ENCODE data around the gene LNX1.

LNX1 gene

DNA sequence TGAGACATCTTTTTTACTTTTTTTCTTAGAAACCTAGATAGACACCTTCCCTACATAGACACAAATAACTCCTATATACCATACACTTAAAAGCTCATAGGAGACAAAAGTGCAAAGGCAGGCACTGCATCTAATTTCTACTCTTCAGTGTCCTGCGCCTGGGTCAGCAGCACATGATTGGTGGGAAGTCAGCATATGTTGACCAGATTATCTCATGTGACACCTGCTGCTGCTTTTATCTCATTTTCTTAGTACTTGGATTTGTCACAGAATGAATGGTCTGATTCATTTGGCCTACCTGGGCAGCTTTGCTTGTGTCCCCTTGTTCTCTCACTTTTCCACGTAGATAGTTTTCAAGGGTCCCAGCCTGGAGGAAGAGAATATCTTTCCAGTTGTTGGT is 24.9 kb upstream of the LNX1 start:
- Mint-ChIP-seq H3K4me1 (no peaks in the 10 kb centered on the region), H3K36me3 (no peaks in the 10 kb centered on the region), H3K4me3 (no peak overlapping the region), H3K9me3 (peaks cover 5% of the 10 kb centered on the region), H3K27me3 (no peaks in the 10 kb centered on the region), H3K27ac (no peak overlapping the region)
- CTCF ChIA-PET, result no interaction called here
- no peak for DNase-seq

DNA sequence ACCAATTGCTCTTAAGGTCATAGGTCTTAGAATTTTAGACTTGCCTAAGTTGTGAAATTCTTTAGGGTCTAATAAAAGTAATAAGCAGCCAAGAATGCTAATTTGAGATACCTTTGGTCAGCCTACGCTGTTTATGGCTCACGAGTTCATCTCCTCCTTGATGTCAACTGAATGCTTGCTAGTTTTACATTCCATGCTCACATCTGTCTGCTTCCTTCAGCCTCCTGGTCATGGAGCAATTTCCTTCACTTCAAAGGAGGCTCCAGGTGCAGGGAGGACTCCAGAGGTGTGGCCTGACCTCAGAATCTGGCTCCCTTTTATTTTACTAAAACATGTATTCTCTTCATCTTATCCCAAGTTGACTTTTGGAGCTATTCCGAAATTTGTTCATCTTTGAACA is 23.3 kb upstream of the LNX1 start:
- DNase-seq, result no peak
- CTCF ChIA-PET, result no interaction called here
- H3K27ac Mint-ChIP-seq, result no peak overlapping the region
- H3K9me3 Mint-ChIP-seq, result peaks cover 5% of the 10 kb centered on the region
- no peaks in the 10 kb centered on the region for H3K4me1 Mint-ChIP-seq
- H3K4me3 Mint-ChIP-seq, result no peak overlapping the region
- no peaks in the 10 kb centered on the region for H3K27me3 Mint-ChIP-seq
- no peaks in the 10 kb centered on the region for H3K36me3 Mint-ChIP-seq

DNA sequence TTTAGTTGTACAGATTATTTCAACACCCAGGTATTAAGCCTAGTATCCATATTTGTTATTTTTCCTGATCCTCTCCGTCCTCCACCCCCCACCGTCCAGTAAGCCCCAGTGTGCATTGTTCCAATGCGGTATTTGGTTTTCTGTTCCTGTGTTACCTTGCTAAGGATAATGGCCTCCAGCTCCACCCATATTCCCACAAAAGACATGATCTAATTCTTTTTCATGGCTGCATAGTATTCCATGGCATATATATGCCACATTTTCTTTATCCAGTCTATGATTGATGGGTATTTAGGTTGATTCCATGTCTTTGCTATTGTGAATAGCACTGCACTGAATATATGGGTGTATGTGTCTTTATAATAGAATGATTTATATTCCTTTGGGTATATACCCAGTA is 22.1 kb upstream of the LNX1 start:
- no peak overlapping the region for H3K4me3 Mint-ChIP-seq
- CTCF ChIA-PET, result no interaction called here
- DNase-seq, result no peak
- peaks cover 5% of the 10 kb centered on the region for H3K9me3 Mint-ChIP-seq
- H3K4me1 Mint-ChIP-seq, result no peaks in the 10 kb centered on the region
- H3K27ac Mint-ChIP-seq, result no peak overlapping the region
- H3K27me3 Mint-ChIP-seq, result no peaks in the 10 kb centered on the region
- no peaks in the 10 kb centered on the region for H3K36me3 Mint-ChIP-seq

DNA sequence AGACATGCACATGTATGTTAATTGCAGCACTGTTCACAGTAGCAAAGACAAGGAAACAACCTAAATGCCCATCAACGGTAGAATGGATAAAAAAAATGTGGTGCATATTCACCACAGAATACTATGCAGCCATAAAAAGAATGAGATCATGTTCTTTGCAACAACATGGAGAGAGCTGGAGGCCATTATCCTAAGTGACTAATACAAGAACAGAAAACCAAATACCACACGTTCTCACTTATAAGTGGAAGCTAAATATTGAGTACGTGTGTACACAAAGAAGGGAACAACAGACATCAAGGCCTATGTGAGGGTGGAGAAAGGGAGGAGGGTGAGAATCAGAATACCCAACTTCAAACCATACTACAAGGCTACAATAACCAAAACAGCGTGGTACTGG is 17.4 kb upstream of the LNX1 start:
- Mint-ChIP-seq H3K27me3 (no peaks in the 10 kb centered on the region), H3K9me3 (peaks cover 3% of the 10 kb centered on the region), H3K36me3 (no peaks in the 10 kb centered on the region), H3K4me3 (no peak overlapping the region), H3K4me1 (no peaks in the 10 kb centered on the region), H3K27ac (no peak overlapping the region)
- no peak for DNase-seq
- CTCF ChIA-PET, result no interaction called here

DNA sequence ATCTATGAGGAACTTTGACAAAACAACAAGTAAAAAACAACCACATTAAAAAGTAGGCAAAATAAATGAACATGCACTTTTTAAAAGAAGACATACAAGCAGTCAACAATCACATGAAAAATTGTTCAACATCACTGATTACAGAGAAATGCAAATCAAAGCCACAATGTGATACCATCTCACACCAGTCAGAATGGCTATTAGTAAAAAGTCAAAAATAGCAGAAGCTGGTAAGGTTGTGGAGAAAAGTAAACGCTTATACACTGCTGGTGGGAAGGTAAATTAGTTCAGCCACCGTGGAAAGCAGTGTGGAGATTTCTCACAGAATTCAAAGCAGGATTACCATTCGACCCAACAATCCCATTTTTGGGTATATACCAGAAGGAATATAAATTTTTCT is 17.0 kb upstream of the LNX1 start:
- peaks cover under 1% of the 10 kb centered on the region for H3K9me3 Mint-ChIP-seq
- H3K27ac Mint-ChIP-seq, result no peak overlapping the region
- CTCF ChIA-PET, result no interaction called here
- no peak for DNase-seq
- H3K27me3 Mint-ChIP-seq, result peaks cover 3% of the 10 kb centered on the region
- H3K4me1 Mint-ChIP-seq, result no peaks in the 10 kb centered on the region
- H3K4me3 Mint-ChIP-seq, result no peak overlapping the region
- no peaks in the 10 kb centered on the region for H3K36me3 Mint-ChIP-seq

DNA sequence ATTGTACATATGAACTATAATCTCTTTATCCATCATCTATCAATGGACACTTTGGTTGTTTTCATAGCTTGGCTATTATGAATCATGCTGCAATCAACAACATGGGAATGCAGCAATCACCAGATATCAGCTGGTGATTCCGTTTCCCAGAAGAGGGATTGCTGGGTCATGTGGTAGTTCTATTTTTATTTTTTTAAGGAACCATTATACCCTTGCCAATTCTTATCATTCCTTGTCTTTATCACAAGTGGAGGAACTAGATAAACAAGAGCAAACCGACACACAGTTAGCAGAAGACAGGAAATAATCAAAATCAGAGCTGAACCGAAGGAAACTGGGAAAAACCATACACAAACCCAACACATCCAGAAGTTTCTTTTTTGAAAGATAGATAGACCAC is 14.5 kb upstream of the LNX1 start:
- CTCF ChIA-PET, result no interaction called here
- Mint-ChIP-seq H3K9me3 (no peaks in the 10 kb centered on the region), H3K4me3 (no peak overlapping the region), H3K27ac (no peak overlapping the region), H3K36me3 (no peaks in the 10 kb centered on the region), H3K27me3 (peaks cover 3% of the 10 kb centered on the region), H3K4me1 (no peaks in the 10 kb centered on the region)
- DNase-seq, result no peak

DNA sequence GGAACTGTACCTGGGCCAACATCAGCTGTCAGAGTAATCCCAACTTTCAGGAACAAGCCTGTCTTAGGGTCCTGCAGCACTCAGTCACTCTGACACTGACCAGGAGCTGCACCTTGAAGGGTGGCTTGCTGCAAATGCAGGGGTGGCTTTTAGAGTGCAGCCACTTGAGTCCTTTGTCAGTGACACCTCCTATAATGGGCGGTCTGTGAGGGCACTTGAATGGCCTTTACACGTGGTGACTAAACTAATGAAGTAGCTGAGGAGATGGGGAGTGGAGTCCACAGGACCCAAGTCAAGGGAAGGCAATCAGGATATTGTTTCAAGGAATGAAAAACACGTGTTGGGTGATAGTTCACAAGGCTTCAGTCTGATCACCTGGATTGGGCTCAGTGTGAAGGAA is 11.1 kb upstream of the LNX1 start:
- H3K4me3 Mint-ChIP-seq, result no peak overlapping the region
- H3K9me3 Mint-ChIP-seq, result no peaks in the 10 kb centered on the region
- H3K27me3 Mint-ChIP-seq, result peaks cover 3% of the 10 kb centered on the region
- DNase-seq, result no peak
- CTCF ChIA-PET, result no interaction called here
- no peak overlapping the region for H3K27ac Mint-ChIP-seq
- no peaks in the 10 kb centered on the region for H3K4me1 Mint-ChIP-seq
- no peaks in the 10 kb centered on the region for H3K36me3 Mint-ChIP-seq

DNA sequence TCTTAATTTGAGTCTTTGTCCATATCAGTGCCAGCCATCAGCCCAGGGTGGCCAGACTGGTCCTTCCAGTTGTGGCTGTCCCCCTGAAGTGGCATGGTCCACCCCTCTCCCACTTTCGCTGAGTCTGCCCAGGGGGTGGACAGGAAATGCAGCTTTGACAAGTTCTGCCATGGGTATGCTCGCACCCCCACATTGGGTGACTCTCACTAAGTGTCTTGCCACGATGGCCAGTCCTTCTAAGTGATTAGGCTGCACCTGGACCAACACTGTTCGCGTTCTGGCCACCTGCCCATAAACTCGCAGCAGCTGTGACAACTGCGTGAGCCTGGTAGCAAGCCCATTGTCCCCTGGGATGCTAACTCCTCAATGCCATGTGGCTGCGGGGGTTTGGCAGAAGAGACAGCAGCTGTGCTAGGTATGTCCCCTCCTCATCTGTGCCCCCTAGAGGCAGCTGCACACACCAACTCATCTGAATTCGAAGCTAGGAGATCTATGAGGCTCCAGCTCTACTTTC is 10.0 kb upstream of the LNX1 start:
- H3K27me3 Mint-ChIP-seq, result peaks cover 3% of the 10 kb centered on the region
- CTCF ChIA-PET, result no interaction called here
- H3K27ac Mint-ChIP-seq, result no peak overlapping the region
- no peak for DNase-seq
- H3K9me3 Mint-ChIP-seq, result no peaks in the 10 kb centered on the region
- no peak overlapping the region for H3K4me3 Mint-ChIP-seq
- no peaks in the 10 kb centered on the region for H3K4me1 Mint-ChIP-seq
- H3K36me3 Mint-ChIP-seq, result no peaks in the 10 kb centered on the region

DNA sequence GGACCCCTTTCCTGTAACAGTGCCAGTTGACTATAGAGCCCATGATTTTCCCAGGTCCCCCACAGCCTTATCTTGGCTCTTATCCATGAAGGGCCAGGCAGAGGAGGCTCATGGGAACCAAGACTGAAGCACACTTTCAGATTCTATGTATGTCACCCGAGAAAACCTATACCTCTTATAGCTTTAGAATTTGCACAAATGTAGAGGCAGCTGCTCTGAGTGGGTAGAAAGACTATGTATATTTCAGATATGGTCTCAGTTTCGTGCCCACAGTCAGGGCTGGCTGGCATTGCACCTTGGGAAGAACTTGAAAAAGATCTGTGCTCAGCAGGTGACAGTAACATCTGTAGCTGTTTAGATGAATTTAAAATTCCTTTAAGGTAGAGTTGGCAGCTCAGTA is 8.3 kb upstream of the LNX1 start:
- CTCF ChIA-PET, result no interaction called here
- Mint-ChIP-seq H3K9me3 (no peaks in the 10 kb centered on the region), H3K27me3 (peaks cover 3% of the 10 kb centered on the region), H3K36me3 (no peaks in the 10 kb centered on the region), H3K27ac (no peak overlapping the region), H3K4me3 (no peak overlapping the region), H3K4me1 (no peaks in the 10 kb centered on the region)
- DNase-seq, result no peak

DNA sequence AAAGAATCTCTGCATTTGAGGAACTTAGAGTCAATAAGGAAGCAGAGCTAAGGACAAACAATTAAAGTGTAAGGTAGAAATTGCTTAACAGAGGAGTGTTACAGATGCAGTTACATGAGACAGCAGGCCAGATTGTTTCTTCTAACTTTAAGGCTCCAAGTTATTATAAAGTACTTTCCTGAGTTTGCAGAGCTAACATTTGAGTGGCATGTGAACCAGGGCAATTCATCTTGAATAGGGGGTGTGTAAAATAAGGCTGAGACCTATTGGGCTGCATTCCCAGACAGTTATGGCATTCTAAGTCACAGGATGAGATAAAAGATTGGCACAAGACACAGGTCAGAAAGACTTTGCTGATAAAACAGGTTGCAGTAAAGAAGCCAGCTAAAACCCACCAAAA is 7.6 kb upstream of the LNX1 start:
- no peaks in the 10 kb centered on the region for H3K9me3 Mint-ChIP-seq
- H3K27me3 Mint-ChIP-seq, result peaks cover 3% of the 10 kb centered on the region
- no peaks in the 10 kb centered on the region for H3K4me1 Mint-ChIP-seq
- no peak overlapping the region for H3K27ac Mint-ChIP-seq
- H3K4me3 Mint-ChIP-seq, result no peak overlapping the region
- no peak for DNase-seq
- H3K36me3 Mint-ChIP-seq, result no peaks in the 10 kb centered on the region
- CTCF ChIA-PET, result no interaction called here

DNA sequence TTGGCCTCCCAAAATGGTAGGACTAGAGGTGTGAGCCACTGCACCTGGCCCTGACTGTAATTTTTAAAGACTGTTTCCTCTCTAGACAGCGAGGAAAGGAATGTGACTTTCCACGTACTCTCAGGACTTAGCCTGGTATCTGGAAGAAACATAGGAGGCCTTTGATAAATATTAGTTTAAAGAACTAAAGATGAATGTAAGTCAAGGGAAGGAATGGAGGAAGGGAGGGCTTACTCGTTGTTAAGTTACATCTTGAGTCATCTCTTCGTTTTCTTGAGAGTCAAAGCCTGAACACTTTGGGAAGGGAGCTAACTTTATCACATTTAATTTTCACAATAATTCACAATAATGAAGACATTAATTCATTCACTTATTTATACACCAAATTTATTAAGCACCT is 7.2 kb upstream of the LNX1 start:
- no peak overlapping the region for H3K4me3 Mint-ChIP-seq
- H3K36me3 Mint-ChIP-seq, result no peaks in the 10 kb centered on the region
- no peak for DNase-seq
- CTCF ChIA-PET, result no interaction called here
- no peak overlapping the region for H3K27ac Mint-ChIP-seq
- no peaks in the 10 kb centered on the region for H3K4me1 Mint-ChIP-seq
- H3K27me3 Mint-ChIP-seq, result peaks cover 3% of the 10 kb centered on the region
- no peaks in the 10 kb centered on the region for H3K9me3 Mint-ChIP-seq

DNA sequence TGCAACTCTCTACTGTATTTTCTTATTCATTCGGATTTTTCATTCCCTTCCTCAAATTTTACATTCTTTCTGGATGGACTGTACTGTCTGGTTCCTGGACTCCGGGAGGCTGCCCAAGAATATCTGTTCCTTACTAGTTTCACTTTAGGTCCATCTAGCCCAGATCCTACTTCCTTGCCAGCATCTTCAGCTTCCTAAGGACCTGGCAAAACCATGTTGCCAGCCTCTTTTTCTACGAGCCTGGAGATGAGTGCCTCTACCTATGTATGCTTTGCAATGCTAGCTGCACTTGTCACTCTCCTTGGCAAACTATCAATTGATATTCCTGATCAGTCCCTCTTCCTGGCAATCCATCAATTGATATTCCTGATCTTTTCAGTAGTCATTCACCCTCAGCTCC is 5.6 kb upstream of the LNX1 start:
- CTCF ChIA-PET, result no interaction called here
- Mint-ChIP-seq H3K4me1 (no peaks in the 10 kb centered on the region), H3K27ac (no peak overlapping the region), H3K4me3 (no peak overlapping the region), H3K36me3 (no peaks in the 10 kb centered on the region), H3K27me3 (peaks cover 12% of the 10 kb centered on the region), H3K9me3 (no peaks in the 10 kb centered on the region)
- DNase-seq, result no peak

DNA sequence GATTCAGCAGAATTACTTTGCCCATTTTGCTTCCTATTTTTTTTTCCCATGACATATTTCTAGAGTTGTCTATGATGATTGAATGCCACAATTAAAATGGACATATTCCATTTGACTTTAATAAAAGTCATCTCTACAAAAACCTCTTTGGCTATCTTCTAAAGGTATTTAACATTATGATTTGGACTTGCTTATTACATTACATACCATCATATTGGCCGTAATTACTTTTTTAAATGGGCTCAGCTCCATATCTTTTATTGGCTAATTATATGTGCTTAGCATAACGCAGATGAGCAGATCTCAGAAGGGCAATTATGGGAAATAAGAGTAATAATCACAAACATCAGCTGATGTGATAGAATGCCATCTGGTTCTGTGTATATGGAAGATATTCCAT is 4.5 kb upstream of the LNX1 start:
- CTCF ChIA-PET, result no interaction called here
- Mint-ChIP-seq H3K4me3 (no peak overlapping the region), H3K9me3 (no peaks in the 10 kb centered on the region), H3K36me3 (no peaks in the 10 kb centered on the region), H3K27ac (no peak overlapping the region), H3K4me1 (peaks cover 4% of the 10 kb centered on the region), H3K27me3 (peaks cover 23% of the 10 kb centered on the region)
- DNase-seq, result no peak

DNA sequence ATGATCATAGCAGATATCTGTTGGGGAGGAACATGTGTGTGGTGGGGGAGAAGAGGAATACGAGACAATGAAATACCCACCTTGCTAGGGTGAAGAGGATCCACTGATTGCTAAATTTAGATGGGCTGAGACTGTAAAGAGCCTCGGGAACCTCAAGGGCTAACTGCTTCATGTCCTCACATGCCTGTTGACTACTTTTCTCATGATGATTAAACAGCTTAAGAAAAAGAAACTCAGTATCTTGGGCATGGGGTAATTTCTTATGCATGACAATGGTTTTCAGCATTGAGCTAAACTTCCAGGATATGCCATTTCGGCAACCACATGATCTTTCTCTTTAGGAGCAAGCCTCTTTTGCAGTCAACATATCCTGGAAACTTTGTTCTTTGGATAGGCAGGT is 3.9 kb upstream of the LNX1 start:
- Mint-ChIP-seq H3K9me3 (no peaks in the 10 kb centered on the region), H3K27me3 (peaks cover 29% of the 10 kb centered on the region), H3K36me3 (no peaks in the 10 kb centered on the region), H3K4me1 (peaks cover 4% of the 10 kb centered on the region), H3K27ac (no peak overlapping the region), H3K4me3 (no peak overlapping the region)
- no peak for DNase-seq
- CTCF ChIA-PET, result no interaction called here

DNA sequence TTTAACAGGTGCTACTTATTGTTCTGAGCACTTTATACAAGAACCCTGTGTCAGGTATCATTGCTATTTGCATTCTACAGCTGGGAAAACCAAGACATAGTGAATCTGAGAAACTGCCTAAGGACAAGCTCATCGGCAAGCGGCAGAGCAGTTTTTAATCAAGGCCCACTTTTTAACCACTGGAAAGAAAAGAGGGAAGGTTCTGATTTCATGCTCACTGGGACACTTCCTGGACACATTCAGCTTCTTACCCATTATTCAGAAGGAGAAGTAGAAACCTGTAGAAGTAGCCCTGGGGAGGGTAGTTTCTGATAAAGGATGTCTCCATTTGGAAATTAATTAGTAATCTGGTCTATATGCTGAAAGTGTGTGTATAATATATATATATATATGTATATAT is 2.5 kb upstream of the LNX1 start:
- Mint-ChIP-seq H3K4me1 (peaks cover 4% of the 10 kb centered on the region), H3K36me3 (no peaks in the 10 kb centered on the region), H3K4me3 (no peak overlapping the region), H3K9me3 (no peaks in the 10 kb centered on the region), H3K27me3 (peaks cover 29% of the 10 kb centered on the region), H3K27ac (no peak overlapping the region)
- no peak for DNase-seq
- CTCF ChIA-PET, result no interaction called here

DNA sequence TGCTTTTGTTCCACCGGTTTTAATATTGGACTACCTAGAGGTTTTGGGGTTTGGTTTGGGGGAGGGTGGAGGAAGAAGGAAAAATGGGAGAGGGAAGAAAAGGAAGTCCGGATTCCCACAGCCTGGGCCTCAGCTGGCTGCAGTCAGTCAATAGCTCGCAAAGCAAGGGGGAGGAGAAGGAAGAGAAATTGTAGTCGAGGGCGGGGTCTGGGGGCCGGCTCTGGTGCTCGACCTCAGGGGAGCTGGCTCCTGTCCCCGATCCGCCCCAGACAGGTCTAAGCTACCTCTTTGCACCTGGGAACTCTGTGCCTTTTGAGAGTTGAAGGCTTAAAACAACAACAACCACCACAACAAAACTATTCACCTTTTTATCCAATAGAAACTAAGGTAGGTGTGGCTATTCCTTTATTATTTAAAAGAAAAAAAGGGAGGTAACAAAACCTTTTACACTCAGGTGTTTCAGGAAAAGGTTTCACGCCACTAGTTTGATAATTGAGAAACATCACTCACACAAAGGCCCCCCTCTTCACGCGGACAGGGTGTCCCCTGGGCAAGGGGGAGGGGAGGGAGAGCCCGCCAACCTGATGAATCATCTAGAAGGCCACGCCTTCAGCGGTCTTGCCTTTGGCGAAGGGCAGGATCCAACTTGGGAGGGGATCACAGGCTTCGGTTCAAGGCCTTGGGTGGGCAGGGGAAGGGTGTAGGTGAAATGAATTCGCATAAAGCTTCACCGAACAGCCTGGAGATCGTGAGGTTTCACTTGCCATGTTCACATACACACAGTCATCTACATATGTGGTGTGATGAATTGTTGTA is 1.6 kb upstream of the LNX1 start:
- Mint-ChIP-seq H3K4me3 (no peak overlapping the region), H3K4me1 (peaks cover 4% of the 10 kb centered on the region), H3K36me3 (no peaks in the 10 kb centered on the region), H3K27ac (no peak overlapping the region), H3K27me3 (peaks cover 29% of the 10 kb centered on the region), H3K9me3 (no peaks in the 10 kb centered on the region)
- DNase-seq, result no peak
- CTCF ChIA-PET, result no interaction called here

Measured in activated naive CD4-positive, alpha-beta T cell treated with anti-CD3 and anti-CD28 coated beads, Interleukin-2, amount 10 ng/mL, durations not matched to agents 7 days and 5 days (primary cell).